ENCODE measurements around the gene KRTAP3-2.

Gene KRTAP3-2

GRCh38 chr17:41009936-41010335 is 10.2 kb upstream of the KRTAP3-2 start:
- no peak for DNase-seq

GRCh38 chr17:41009301-41009760 is 9.6 kb upstream of the KRTAP3-2 start:
- DNase-seq, result no peak

- DNase-seq, result peak in 1 of 14 donors; percentile 19
These were observed 9.1 kb upstream of the KRTAP3-2 start, which contains the start of gene KRTAP3-1 for GRCh38 chr17:41008811-41009210. Gene KRTAP3-1, minus strand, starts transcription at chr17:41009128. Its CDS starts 54 bp downstream, at chr17:41009074.

- DNase-seq, result no peak
These were observed 4.7 kb upstream of the KRTAP3-2 start for GRCh38 chr17:41004397-41004796.

GRCh38 chr17:41003926-41004325 is 4.2 kb upstream of the KRTAP3-2 start:
- DNase-seq, result no peak

GRCh38 chr17:41002814-41003213 is 3.1 kb upstream of the KRTAP3-2 start:
- DNase-seq, result no peak

GRCh38 chr17:41001795-41002194 is 2.1 kb upstream of the KRTAP3-2 start:
- no peak for DNase-seq

- DNase-seq, result no peak
These were observed 2.3 kb downstream of the KRTAP3-2 start for GRCh38 chr17:40997361-40997760.

GRCh38 chr17:40996829-40997228 is 2.9 kb downstream of the KRTAP3-2 start:
- DNase-seq, result no peak

GRCh38 chr17:40995116-40995515 is 4.6 kb downstream of the KRTAP3-2 start:
- DNase-seq, result no peak

- no peak for DNase-seq
These were observed 5.9 kb downstream of the KRTAP3-2 start, which contains the start of gene KRTAP3-3 for GRCh38 chr17:40993839-40994238. Gene KRTAP3-3, minus strand, starts transcription at chr17:40994164. Its CDS starts 67 bp downstream, at chr17:40994097.

GRCh38 chr17:40993084-40993483 is 6.6 kb downstream of the KRTAP3-2 start:
- DNase-seq, result no peak

- DNase-seq, result no peak
These were observed 7.0 kb downstream of the KRTAP3-2 start for GRCh38 chr17:40992666-40993065.

GRCh38 chr17:40986920-40987319 is 12.8 kb downstream of the KRTAP3-2 start:
- DNase-seq, result no peak

- DNase-seq, result no peak
These were observed 15.5 kb downstream of the KRTAP3-2 start, which contains the start of gene KRT40 for GRCh38 chr17:40984226-40984625. Gene KRT40, minus strand, starts transcription at chr17:40984326. Its CDS starts 53 bp downstream, at chr17:40984273.

- no peak for DNase-seq
These were observed 18.6 kb downstream of the KRTAP3-2 start for GRCh38 chr17:40981115-40981514.

- peak in 4 of 14 donors; percentile 3 to 15 (median 10) for DNase-seq
These were observed 19.1 kb downstream of the KRTAP3-2 start for GRCh38 chr17:40980596-40980995.

GRCh38 chr17:40980117-40980516 is 19.6 kb downstream of the KRTAP3-2 start:
- DNase-seq, result no peak

GRCh38 chr17:40978575-40979151 is 21.0 kb downstream of the KRTAP3-2 start:
- DNase-seq, result no peak

GRCh38 chr17:40975516-40975915 is 24.2 kb downstream of the KRTAP3-2 start:
- DNase-seq, result no peak

GRCh38 chr17:40974366-40974765 is 25.3 kb downstream of the KRTAP3-2 start:
- no peak for DNase-seq

- no peak for DNase-seq
These were observed 32.1 kb downstream of the KRTAP3-2 start for GRCh38 chr17:40967582-40967981.

GRCh38 chr17:40966848-40967247 is 32.9 kb downstream of the KRTAP3-2 start, which contains the start of gene KRT39:
Gene KRT39, minus strand, starts transcription at chr17:40966948. Its CDS starts 92 bp downstream, at chr17:40966856.
- no peak for DNase-seq

- no peak for DNase-seq
These were observed 35.9 kb downstream of the KRTAP3-2 start for GRCh38 chr17:40963838-40964237.

Measured in C1 segment of cervical spinal cord (tissue), 14 donors.